BLaER1 treated with 17β-estradiol and CSF1 and Interleukin-3, amounts not matched to agents 10 nM and 100 nM (cell line): ENCODE measurements around the gene RUSC2.
A peak's percentile ranks its signal among the peaks of the same experiment; 100 is the strongest.
"Not testable (repeated sequence)": the region's sequence is repeated elsewhere in the genome, so short reads cannot be mapped to it uniquely, and the experiment has no call there.

Experiments
- H3K27ac ChIP-seq, 11 experiments: shearing (Covaris generic); formaldehyde crosslinking; 2 replicates each; pipeline ENCODE4 v1.8.1; 2022
- H3K27me3 ChIP-seq, 11 experiments: shearing (Covaris generic); formaldehyde crosslinking; 2 replicates each; pipeline ENCODE4 v1.8.1; 2022
- H3K36me3 ChIP-seq, 11 experiments: shearing (Covaris generic); formaldehyde crosslinking; 2 replicates each; pipeline ENCODE4 v1.8.1; 2022
- H3K4me1 ChIP-seq, 10 experiments: shearing (Covaris generic); formaldehyde crosslinking; 2 replicates each; pipeline ENCODE4 v1.8.1; 2022
- H3K4me2 ChIP-seq, 11 experiments: shearing (Covaris generic); formaldehyde crosslinking; 2 replicates each; pipeline ENCODE4 v1.8.1; 2022
- H3K4me3 ChIP-seq, 10 experiments: shearing (Covaris generic); formaldehyde crosslinking; 2 replicates each; pipeline ENCODE4 v1.8.1; 2022
- H3K9ac ChIP-seq, 11 experiments: shearing (Covaris generic); formaldehyde crosslinking; 2 replicates each; pipeline ENCODE4 v1.8.1; 2022
- H3K9me3 ChIP-seq, 11 experiments: shearing (Covaris generic); formaldehyde crosslinking; replicated peaks in 1 of 11; 2 replicates each; pipeline ENCODE4 v1.8.1; 2022
- H4K20me1 ChIP-seq, 11 experiments: shearing (Covaris generic); formaldehyde crosslinking; 2 replicates each; pipeline ENCODE4 v1.8.1; 2022
- Cebpa-rat ChIP-seq, 11 experiments: shearing (Covaris generic); IDR thresholded peaks; 2 replicates each; pipeline ENCODE4 v1.8.1; 2022

RUSC2 gene

GRCh38 chr9:35522700-35523099 lies 32.8 kb downstream of the RUSC2 start:
- TF ChIP-seq Cebpa-rat (IDR thresholded peaks at IDR 0.05), result no peak
- Histone ChIP-seq H4K20me1 (peaks cover 0 to 64% (median 0%) of the 10 kb centered on the region in 11 experiments; a peak in 6 of 22 replicates), H3K4me1 (peaks cover 26 to 59% (median 40%) of the 10 kb centered on the region in 10 experiments), H3K27me3 (no peaks in the 10 kb centered on the region), H3K36me3 (peaks cover 0 to 6% (median 0%) of the 10 kb centered on the region in 11 experiments; a peak in 5 of 22 replicates), H3K9ac (no peak overlapping the region), H3K4me2 (no peak overlapping the region), H3K9me3 (no peaks in the 10 kb centered on the region), H3K27ac (no peak overlapping the region), H3K4me3 (no peak overlapping the region)

GRCh38 chr9:35523556-35523955 lies 33.6 kb downstream of the RUSC2 start:
- H3K9me3 ChIP-seq, H3K27ac ChIP-seq, H3K27me3 ChIP-seq, H3K4me3 ChIP-seq, H3K9ac ChIP-seq, H3K4me2 ChIP-seq: not testable (repeated sequence)
- Histone ChIP-seq H3K4me1 (peaks cover 26 to 53% (median 40%) of the 10 kb centered on the region in 10 experiments), H4K20me1 (peaks cover 0 to 55% (median 0%) of the 10 kb centered on the region in 11 experiments; a peak in 4 of 22 replicates), H3K36me3 (peaks cover 0 to 11% (median 0%) of the 10 kb centered on the region in 11 experiments; a peak in 6 of 22 replicates)

GRCh38 chr9:35526087-35526801 lies 36.3 kb downstream of the RUSC2 start:
- peak overlapping the region in 1 of 10 experiments; percentile 45; a peak in 1 of 20 replicates for H3K4me3 ChIP-seq
- TF ChIP-seq Cebpa-rat (IDR thresholded peaks at IDR 0.05), result peak in 4 of 11 experiments; percentile 17 to 47 (median 36); a peak in 2 of 22 replicates
- H3K4me1 ChIP-seq, result peaks cover 13 to 33% (median 24%) of the 10 kb centered on the region in 10 experiments
- peaks cover 0 to 16% (median 0%) of the 10 kb centered on the region in 11 experiments; a peak in 7 of 22 replicates for H3K36me3 ChIP-seq
- peaks cover 0 to 5% (median 0%) of the 10 kb centered on the region in 11 experiments; a peak in 1 of 22 replicates for H3K9me3 ChIP-seq
- peak overlapping the region in 3 of 11 experiments; percentile 6 to 7 (median 7); a peak in 2 of 22 replicates for H3K9ac ChIP-seq
- peaks cover 0 to 33% (median 0%) of the 10 kb centered on the region in 11 experiments; a peak in 3 of 22 replicates for H4K20me1 ChIP-seq
- H3K27ac ChIP-seq, result peak overlapping the region in 10 of 11 experiments; percentile 31 to 64 (median 56); a peak in 16 of 22 replicates
- no peaks in the 10 kb centered on the region for H3K27me3 ChIP-seq
- H3K4me2 ChIP-seq, result peak overlapping the region; percentile 13 to 82 (median 63); a peak in 20 of 22 replicates

- Histone ChIP-seq H3K4me2 (no peak overlapping the region), H3K9ac (no peak overlapping the region), H3K36me3 (peaks cover 0 to 22% (median 0%) of the 10 kb centered on the region in 11 experiments; a peak in 7 of 22 replicates), H3K27me3 (no peaks in the 10 kb centered on the region), H3K27ac (no peak overlapping the region), H3K4me1 (peaks cover 13 to 45% (median 27%) of the 10 kb centered on the region in 10 experiments), H3K9me3 (peaks cover 0 to 18% (median 0%) of the 10 kb centered on the region in 11 experiments; a peak in 7 of 22 replicates), H4K20me1 (peaks cover 0 to 22% (median 0%) of the 10 kb centered on the region in 11 experiments; a peak in 3 of 22 replicates), H3K4me3 (no peak overlapping the region)
- no peak for TF ChIP-seq Cebpa-rat (IDR thresholded peaks at IDR 0.05)
Observed at GRCh38 chr9:35529161-35529823, 39.4 kb downstream of the RUSC2 start.

GRCh38 chr9:35533398-35533797 lies 43.5 kb downstream of the RUSC2 start:
- Histone ChIP-seq H4K20me1 (peaks cover 0 to 10% (median 0%) of the 10 kb centered on the region in 11 experiments; a peak in 5 of 22 replicates), H3K4me2 (no peak overlapping the region), H3K4me1 (peaks cover 0 to 25% (median 13%) of the 10 kb centered on the region in 10 experiments; a peak in 18 of 20 replicates), H3K9ac (no peak overlapping the region), H3K27me3 (no peaks in the 10 kb centered on the region), H3K9me3 (peaks cover 0 to 24% (median 7%) of the 10 kb centered on the region in 11 experiments; a peak in 10 of 22 replicates), H3K36me3 (peaks cover 0 to 24% (median 0%) of the 10 kb centered on the region in 11 experiments; a peak in 5 of 22 replicates), H3K27ac (no peak overlapping the region), H3K4me3 (no peak overlapping the region)
- TF ChIP-seq Cebpa-rat (IDR thresholded peaks at IDR 0.05), result no peak

- peaks cover 0 to 19% (median 0%) of the 10 kb centered on the region in 11 experiments; a peak in 5 of 22 replicates for H4K20me1 ChIP-seq
- not testable (repeated sequence) for H3K27me3 ChIP-seq
Observed at GRCh38 chr9:35534921-35535320, 45.0 kb downstream of the RUSC2 start.

GRCh38 chr9:35537913-35538312 lies 48.0 kb downstream of the RUSC2 start:
- Histone ChIP-seq H3K9ac (peak overlapping the region in 1 of 11 experiments; percentile 23; a peak in 1 of 22 replicates), H3K9me3 (peaks cover 0 to 15% (median 3%) of the 10 kb centered on the region in 11 experiments; a peak in 4 of 22 replicates), H3K27ac (peak overlapping the region in 5 of 11 experiments; percentile 5 to 38 (median 25); a peak in 5 of 22 replicates)

More at GRCh38 chr9:35534921-35535320, 45.0 kb downstream of the RUSC2 start:
- Histone ChIP-seq H3K36me3 (peaks cover 0 to 27% (median 4%) of the 10 kb centered on the region in 11 experiments; a peak in 6 of 22 replicates), H3K4me1 (peaks cover 0 to 30% (median 17%) of the 10 kb centered on the region in 10 experiments; a peak in 18 of 20 replicates), H3K9me3 (peaks cover 0 to 24% (median 7%) of the 10 kb centered on the region in 11 experiments; a peak in 10 of 22 replicates)
- not testable (repeated sequence) for H3K4me2 ChIP-seq, H3K9ac ChIP-seq, H3K4me3 ChIP-seq, H3K27ac ChIP-seq

More at GRCh38 chr9:35537913-35538312, 48.0 kb downstream of the RUSC2 start:
- H3K36me3 ChIP-seq, result peaks cover 0 to 29% (median 0%) of the 10 kb centered on the region in 11 experiments; a peak in 5 of 22 replicates
- H3K4me1 ChIP-seq, result peaks cover 0 to 20% (median 13%) of the 10 kb centered on the region in 10 experiments; a peak in 18 of 20 replicates
- no peaks in the 10 kb centered on the region for H3K27me3 ChIP-seq
- no peak for TF ChIP-seq Cebpa-rat (IDR thresholded peaks at IDR 0.05)
- no peak overlapping the region for H3K4me3 ChIP-seq
- H4K20me1 ChIP-seq, result peaks cover 0 to 23% (median 0%) of the 10 kb centered on the region in 11 experiments; a peak in 5 of 22 replicates
- peak overlapping the region in 10 of 11 experiments; percentile 27 to 62 (median 43); a peak in 16 of 22 replicates for H3K4me2 ChIP-seq
